NCI-H1436 (cell line): ENCODE data around the gene VPS13A.
"Not testable (repeated sequence)": the region's sequence is repeated elsewhere in the genome, so short reads cannot be mapped to it uniquely, and the experiment has no call there.

ENCODE experiments used
- DNase-seq: peaks from one replicate; lab custom pipeline; 2025; lab: John Stamatoyannopoulos, UW

VPS13A gene

GRCh38 chr9:77183581-77183980 is 6.2 kb downstream of the VPS13A start:
- DNase-seq = no peak

GRCh38 chr9:77188242-77188641 is 10.9 kb downstream of the VPS13A start:
- no peak for DNase-seq

GRCh38 chr9:77194423-77194822 is 17.1 kb downstream of the VPS13A start:
- no peak for DNase-seq

- DNase-seq = no peak
Observed at GRCh38 chr9:77210116-77210515, 32.8 kb downstream of the VPS13A start.

- DNase-seq = no peak
Observed at GRCh38 chr9:77211561-77211960, 34.2 kb downstream of the VPS13A start.

GRCh38 chr9:77212801-77213200 is 35.5 kb downstream of the VPS13A start:
- no peak for DNase-seq

- DNase-seq = no peak
Observed at GRCh38 chr9:77215874-77216273, 38.5 kb downstream of the VPS13A start.

GRCh38 chr9:77218612-77219011 is 41.3 kb downstream of the VPS13A start:
- DNase-seq = no peak

GRCh38 chr9:77221431-77221830 is 44.1 kb downstream of the VPS13A start:
- DNase-seq = no peak

GRCh38 chr9:77224746-77225312 is 47.5 kb downstream of the VPS13A start:
- DNase-seq = no peak

GRCh38 chr9:77236693-77237092 is 59.4 kb downstream of the VPS13A start:
- no peak for DNase-seq

GRCh38 chr9:77237896-77238295 is 60.6 kb downstream of the VPS13A start:
- DNase-seq = no peak

GRCh38 chr9:77251050-77251449 is 73.7 kb downstream of the VPS13A start:
- no peak for DNase-seq

- DNase-seq = no peak
Observed at GRCh38 chr9:77257275-77257674, 79.9 kb downstream of the VPS13A start.

- DNase-seq = no peak
Observed at GRCh38 chr9:77261605-77262004, 84.3 kb downstream of the VPS13A start.

GRCh38 chr9:77267762-77268161 is 90.4 kb downstream of the VPS13A start:
- not testable (repeated sequence) for DNase-seq

- no peak for DNase-seq
Observed at GRCh38 chr9:77271023-77271690, 93.8 kb downstream of the VPS13A start.

GRCh38 chr9:77276799-77277198 is 99.5 kb downstream of the VPS13A start:
- DNase-seq = no peak

GRCh38 chr9:77277719-77278118 is 100.4 kb downstream of the VPS13A start:
- DNase-seq = no peak

- DNase-seq = no peak
Observed at GRCh38 chr9:77283991-77284390, 106.7 kb downstream of the VPS13A start.

GRCh38 chr9:77284616-77285015 is 107.3 kb downstream of the VPS13A start:
- DNase-seq = no peak

GRCh38 chr9:77290373-77290772 is 113.0 kb downstream of the VPS13A start:
- DNase-seq = no peak

- DNase-seq = no peak
Observed at GRCh38 chr9:77291714-77292113, 114.4 kb downstream of the VPS13A start.

GRCh38 chr9:77293949-77294348 is 116.6 kb downstream of the VPS13A start:
- no peak for DNase-seq
